ENCODE measurements around the gene GAGE12C.
"Not testable (repeated sequence)": the region's sequence is repeated elsewhere in the genome, so short reads cannot be mapped to it uniquely, and the experiment has no call there.

GAGE12C gene, protein sequence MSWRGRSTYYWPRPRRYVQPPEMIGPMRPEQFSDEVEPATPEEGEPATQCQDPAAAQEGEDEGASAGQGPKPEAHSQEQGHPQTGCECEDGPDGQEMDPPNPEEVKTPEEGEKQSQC
- long read RNA-seq, result 0 reads

DNA sequence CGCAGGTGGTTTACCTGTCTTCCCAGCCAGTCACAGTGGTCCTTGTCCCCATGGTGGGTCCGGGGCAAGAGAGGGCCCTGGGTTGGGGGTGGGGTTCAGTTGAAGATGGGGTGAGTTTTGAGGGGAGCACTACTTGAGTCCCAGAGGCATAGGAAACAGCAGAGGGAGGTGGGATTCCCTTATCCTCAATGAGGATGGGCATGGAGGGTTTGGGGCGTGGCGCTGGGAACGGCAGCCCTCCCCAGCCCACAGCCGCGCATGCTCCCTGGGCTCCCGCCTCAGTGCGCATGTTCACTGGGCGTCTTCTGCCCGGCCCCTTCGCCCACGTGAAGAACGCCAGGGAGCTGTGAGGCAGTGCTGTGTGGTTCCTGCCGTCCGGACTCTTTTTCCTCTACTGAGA lies at the start of gene GAGE12C:
Gene GAGE12C, plus strand, starts transcription at position 301 of the 400 bp plus-strand sequence. CDS start 1,155 bp downstream, outside the sequence.
- H3K27ac ChIP-seq (replicated peaks); DNase-seq (ENCODE audit: low read depth in 1 of 2, low spot score in 1 of 2); H3K4me3 ChIP-seq (replicated peaks; ENCODE audit: insufficient read depth, low read length); H3K27me3 ChIP-seq (ENCODE audit: insufficient read depth, poor library complexity, severe bottlenecking): not testable (repeated sequence)

DNA sequence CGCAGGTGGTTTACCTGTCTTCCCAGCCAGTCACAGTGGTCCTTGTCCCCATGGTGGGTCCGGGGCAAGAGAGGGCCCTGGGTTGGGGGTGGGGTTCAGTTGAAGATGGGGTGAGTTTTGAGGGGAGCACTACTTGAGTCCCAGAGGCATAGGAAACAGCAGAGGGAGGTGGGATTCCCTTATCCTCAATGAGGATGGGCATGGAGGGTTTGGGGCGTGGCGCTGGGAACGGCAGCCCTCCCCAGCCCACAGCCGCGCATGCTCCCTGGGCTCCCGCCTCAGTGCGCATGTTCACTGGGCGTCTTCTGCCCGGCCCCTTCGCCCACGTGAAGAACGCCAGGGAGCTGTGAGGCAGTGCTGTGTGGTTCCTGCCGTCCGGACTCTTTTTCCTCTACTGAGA lies 9.5 kb downstream of the GAGE12C start, which contains the start of gene GAGE12D:
Gene GAGE12D, plus strand, starts transcription at position 301 of the 400 bp plus-strand sequence. CDS start 1,155 bp downstream, outside the sequence.
- not testable (repeated sequence) for H3K4me3 ChIP-seq (replicated peaks; ENCODE audit: insufficient read depth, low read length); DNase-seq (ENCODE audit: low read depth in 1 of 2, low spot score in 1 of 2); H3K27ac ChIP-seq (replicated peaks); H3K27me3 ChIP-seq (ENCODE audit: insufficient read depth, poor library complexity, severe bottlenecking)

DNA sequence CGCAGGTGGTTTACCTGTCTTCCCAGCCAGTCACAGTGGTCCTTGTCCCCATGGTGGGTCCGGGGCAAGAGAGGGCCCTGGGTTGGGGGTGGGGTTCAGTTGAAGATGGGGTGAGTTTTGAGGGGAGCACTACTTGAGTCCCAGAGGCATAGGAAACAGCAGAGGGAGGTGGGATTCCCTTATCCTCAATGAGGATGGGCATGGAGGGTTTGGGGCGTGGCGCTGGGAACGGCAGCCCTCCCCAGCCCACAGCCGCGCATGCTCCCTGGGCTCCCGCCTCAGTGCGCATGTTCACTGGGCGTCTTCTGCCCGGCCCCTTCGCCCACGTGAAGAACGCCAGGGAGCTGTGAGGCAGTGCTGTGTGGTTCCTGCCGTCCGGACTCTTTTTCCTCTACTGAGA lies 19.0 kb downstream of the GAGE12C start, which contains the start of gene GAGE12E:
Gene GAGE12E, plus strand, starts transcription at position 301 of the 400 bp plus-strand sequence. CDS start 1,155 bp downstream, outside the sequence.
- DNase-seq (ENCODE audit: low read depth in 1 of 2, low spot score in 1 of 2); H3K27me3 ChIP-seq (ENCODE audit: insufficient read depth, poor library complexity, severe bottlenecking); H3K27ac ChIP-seq (replicated peaks); H3K4me3 ChIP-seq (replicated peaks; ENCODE audit: insufficient read depth, low read length): not testable (repeated sequence)

DNA sequence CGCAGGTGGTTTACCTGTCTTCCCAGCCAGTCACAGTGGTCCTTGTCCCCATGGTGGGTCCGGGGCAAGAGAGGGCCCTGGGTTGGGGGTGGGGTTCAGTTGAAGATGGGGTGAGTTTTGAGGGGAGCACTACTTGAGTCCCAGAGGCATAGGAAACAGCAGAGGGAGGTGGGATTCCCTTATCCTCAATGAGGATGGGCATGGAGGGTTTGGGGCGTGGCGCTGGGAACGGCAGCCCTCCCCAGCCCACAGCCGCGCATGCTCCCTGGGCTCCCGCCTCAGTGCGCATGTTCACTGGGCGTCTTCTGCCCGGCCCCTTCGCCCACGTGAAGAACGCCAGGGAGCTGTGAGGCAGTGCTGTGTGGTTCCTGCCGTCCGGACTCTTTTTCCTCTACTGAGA lies 28.6 kb downstream of the GAGE12C start, which contains the start of gene GAGE12F:
Gene GAGE12F, plus strand, starts transcription at position 301 of the 400 bp plus-strand sequence. CDS start 1,155 bp downstream, outside the sequence.
- not testable (repeated sequence) for DNase-seq (ENCODE audit: low read depth in 1 of 2, low spot score in 1 of 2); H3K27me3 ChIP-seq (ENCODE audit: insufficient read depth, poor library complexity, severe bottlenecking); H3K27ac ChIP-seq (replicated peaks); H3K4me3 ChIP-seq (replicated peaks; ENCODE audit: insufficient read depth, low read length)

DNA sequence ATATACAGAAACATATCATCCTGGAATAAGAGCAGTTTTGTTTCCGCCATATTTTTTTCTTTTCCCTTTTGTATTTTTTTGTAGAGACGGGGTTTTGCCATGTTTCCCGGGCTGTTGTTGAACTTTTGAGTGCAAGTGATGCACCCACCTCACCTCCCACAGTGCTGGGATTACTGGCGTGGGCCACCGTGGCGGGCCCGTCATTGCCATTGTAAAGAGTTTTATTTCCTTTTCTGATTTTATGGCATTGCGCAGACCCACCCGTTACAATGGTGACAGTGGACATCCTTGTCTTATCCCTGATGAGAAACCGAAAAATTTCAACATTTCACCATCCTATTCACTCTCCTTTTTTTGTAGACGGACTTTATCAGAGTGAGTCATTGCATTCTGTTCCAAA lies 36.8 kb downstream of the GAGE12C start:
- H3K27ac ChIP-seq (replicated peaks); DNase-seq (ENCODE audit: low read depth in 1 of 2, low spot score in 1 of 2); H3K4me3 ChIP-seq (replicated peaks; ENCODE audit: insufficient read depth, low read length); H3K27me3 ChIP-seq (ENCODE audit: insufficient read depth, poor library complexity, severe bottlenecking): not testable (repeated sequence)

DNA sequence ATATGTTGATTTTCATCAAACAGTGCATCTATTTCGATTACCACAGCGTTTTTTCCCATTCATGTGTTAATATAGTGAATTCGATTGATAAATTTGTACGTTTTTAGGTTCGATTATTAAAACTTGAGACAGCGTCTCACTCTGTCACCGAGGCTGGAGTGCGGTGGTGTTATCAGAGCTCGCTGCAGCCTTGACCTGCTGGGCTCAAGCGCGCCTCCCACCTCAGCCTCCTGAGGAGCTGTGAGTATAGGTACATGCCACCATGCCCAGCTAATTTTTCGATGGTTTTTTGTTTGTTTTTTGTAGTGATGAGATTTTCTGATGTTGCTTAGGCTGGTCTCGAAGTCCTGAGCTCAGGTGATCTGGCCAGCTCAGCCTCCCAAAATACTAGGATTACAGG lies 37.2 kb downstream of the GAGE12C start:
- not testable (repeated sequence) for DNase-seq (ENCODE audit: low read depth in 1 of 2, low spot score in 1 of 2)

DNA sequence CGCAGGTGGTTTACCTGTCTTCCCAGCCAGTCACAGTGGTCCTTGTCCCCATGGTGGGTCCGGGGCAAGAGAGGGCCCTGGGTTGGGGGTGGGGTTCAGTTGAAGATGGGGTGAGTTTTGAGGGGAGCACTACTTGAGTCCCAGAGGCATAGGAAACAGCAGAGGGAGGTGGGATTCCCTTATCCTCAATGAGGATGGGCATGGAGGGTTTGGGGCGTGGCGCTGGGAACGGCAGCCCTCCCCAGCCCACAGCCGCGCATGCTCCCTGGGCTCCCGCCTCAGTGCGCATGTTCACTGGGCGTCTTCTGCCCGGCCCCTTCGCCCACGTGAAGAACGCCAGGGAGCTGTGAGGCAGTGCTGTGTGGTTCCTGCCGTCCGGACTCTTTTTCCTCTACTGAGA lies 38.1 kb downstream of the GAGE12C start, which contains the start of gene GAGE12G:
Gene GAGE12G, plus strand, starts transcription at position 301 of the 400 bp plus-strand sequence. CDS start 1,155 bp downstream, outside the sequence.
- DNase-seq (ENCODE audit: low read depth in 1 of 2, low spot score in 1 of 2); H3K4me3 ChIP-seq (replicated peaks; ENCODE audit: insufficient read depth, low read length); H3K27me3 ChIP-seq (ENCODE audit: insufficient read depth, poor library complexity, severe bottlenecking); H3K27ac ChIP-seq (replicated peaks): not testable (repeated sequence)

More for the DNA sequence above, 37.2 kb downstream of the GAGE12C start:
- not testable (repeated sequence) for H3K4me3 ChIP-seq (replicated peaks; ENCODE audit: insufficient read depth, low read length); H3K27ac ChIP-seq (replicated peaks); H3K27me3 ChIP-seq (ENCODE audit: insufficient read depth, poor library complexity, severe bottlenecking)

DNA sequence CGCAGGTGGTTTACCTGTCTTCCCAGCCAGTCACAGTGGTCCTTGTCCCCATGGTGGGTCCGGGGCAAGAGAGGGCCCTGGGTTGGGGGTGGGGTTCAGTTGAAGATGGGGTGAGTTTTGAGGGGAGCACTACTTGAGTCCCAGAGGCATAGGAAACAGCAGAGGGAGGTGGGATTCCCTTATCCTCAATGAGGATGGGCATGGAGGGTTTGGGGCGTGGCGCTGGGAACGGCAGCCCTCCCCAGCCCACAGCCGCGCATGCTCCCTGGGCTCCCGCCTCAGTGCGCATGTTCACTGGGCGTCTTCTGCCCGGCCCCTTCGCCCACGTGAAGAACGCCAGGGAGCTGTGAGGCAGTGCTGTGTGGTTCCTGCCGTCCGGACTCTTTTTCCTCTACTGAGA lies 47.7 kb downstream of the GAGE12C start, which contains the start of gene GAGE12H:
Gene GAGE12H, plus strand, starts transcription at position 301 of the 400 bp plus-strand sequence. CDS start 1,155 bp downstream, outside the sequence.
- H3K27me3 ChIP-seq (ENCODE audit: insufficient read depth, poor library complexity, severe bottlenecking); DNase-seq (ENCODE audit: low read depth in 1 of 2, low spot score in 1 of 2); H3K4me3 ChIP-seq (replicated peaks; ENCODE audit: insufficient read depth, low read length); H3K27ac ChIP-seq (replicated peaks): not testable (repeated sequence)

Measured in HL-60 (cell line).